HCT116 (cell line): ENCODE results near the gene FIBP. TPM values are rescaled to one million over a fixed set of nuclear protein-coding genes. Genes with fewer than 3 reads are reported as not detected.

Experiments used
- ATAC-seq: fragments of 200-7000 bp; cut with Tn5 transposase; 2 replicates; pipeline ENCODE4 v1.9.1; 2020; ENCODE audit warnings: mild to moderate bottlenecking, moderate library complexity
- BruUV-seq: library from RNA; stranded (reverse); fragments of 400-500 nt; replicated peaks from 2 replicates; lab custom pipeline; 2021; lab: Mats Ljungman, UMichigan
- CTCF ChIA-PET: fragments of 300-600 bp; sonication (Branson Sonifier 250); formaldehyde crosslinking; loops from one replicate; lab custom pipeline; 2021; ENCODE audit warnings: antibody characterized with exemption; lab: Charles Lee
- POLR2A ChIA-PET: fragments of 300-600, 350-600 bp; sonication (Branson Sonifier 250); formaldehyde crosslinking; loops from one replicate; lab custom pipeline; 2021; ENCODE audit warnings: antibody characterized with exemption; lab: Charles Lee
- RAD21 ChIA-PET, 2 experiments: fragments of 300-600 bp; sonication (Branson Sonifier 250); formaldehyde crosslinking; loops; one replicate each; lab custom pipeline; 2023; ENCODE audit warnings: low total read pairs in 2 of 2; ENCODE audit not compliant: uncharacterized antibody in 2 of 2, unreplicated experiment in 2 of 2, low non-redundant PET in 1 of 2; lab: Charles Lee
- DNase-seq: peaks from one replicate; pipeline ENCODE4 v3.0.0-alpha.2; 2010; ENCODE audit warnings: low read depth, low spot score
- H2AFZ ChIP-seq: fragments of 200-600 bp; shearing (Covaris generic), sonication (generic); 2 replicates; pipeline ENCODE4 v1.6.1; 2017; ENCODE audit warnings: low read depth, mixed run types, mixed read lengths, antibody characterized with exemption, low read length; ENCODE audit not compliant: poor library complexity, severe bottlenecking
- H3K27ac ChIP-seq: 2 replicates; pipeline ENCODE4 v1.5.1; 2012; ENCODE audit warnings: low read depth, low read length
- H3K27me3 ChIP-seq: fragments of 200-600 bp; sonication (generic); 2 replicates; pipeline ENCODE4 v1.6.1; 2016; ENCODE audit warnings: mixed run types, low read length, mixed read lengths; ENCODE audit not compliant: insufficient read depth
- H3K36me3 ChIP-seq, 2 experiments: fragments of 200-500 bp in 1 of 2; fragments of 200-600 bp in 1 of 2; sonication (Bioruptor generic) in 1 of 2; sonication (generic) in 1 of 2; 2 replicates each; pipeline versions ENCODE4 v1.5.1 to v1.6.1; 2014 to 2016; ENCODE audit warnings: low read length in 2 of 2, inconsistent platforms in 1 of 2, mixed read lengths in 1 of 2, mixed run types in 1 of 2; ENCODE audit not compliant: insufficient read depth in 2 of 2, control insufficient read depth in 1 of 2
- H3K4me1 ChIP-seq, 2 experiments: fragments of 200-600 bp in 1 of 2; sonication (generic) in 1 of 2; 2 replicates each; pipeline versions ENCODE4 v1.5.1 to v1.6.1; 2012 to 2017; ENCODE audit warnings: low read length in 2 of 2, inconsistent platforms in 1 of 2, mild to moderate bottlenecking in 1 of 2, mixed read lengths in 1 of 2, mixed run types in 1 of 2, moderate library complexity in 1 of 2; ENCODE audit not compliant: insufficient read depth in 2 of 2, control insufficient read depth in 1 of 2
- H3K4me2 ChIP-seq: fragments of 200-600 bp; sonication (generic); 2 replicates; pipeline ENCODE4 v1.6.1; 2017; ENCODE audit warnings: mixed run types, low read length, mixed read lengths
- H3K4me3 ChIP-seq, 2 experiments: fragments of 200-600 bp in 1 of 2; sonication (generic) in 1 of 2; replicated peaks in 1 of 2; 2 replicates each; pipeline ENCODE4 v1.5.1; 2011 to 2016; ENCODE audit warnings: low read length in 2 of 2, control low read depth in 1 of 2, low read depth in 1 of 2, mild to moderate bottlenecking in 1 of 2, mixed read lengths in 1 of 2, mixed run types in 1 of 2
- H3K79me2 ChIP-seq: fragments of 200-600 bp; sonication (generic); 2 replicates; pipeline ENCODE4 v1.6.1; 2017; ENCODE audit warnings: mild to moderate bottlenecking, mixed run types, low read length, moderate library complexity, mixed read lengths; ENCODE audit not compliant: insufficient read depth
- H3K9ac ChIP-seq: fragments of 200-600 bp; sonication (generic); 2 replicates; pipeline ENCODE4 v1.6.1; 2016; ENCODE audit warnings: low read length, mixed read lengths
- H3K9me2 ChIP-seq: fragments of 200-600 bp; sonication (generic), shearing (Covaris generic); 2 replicates; pipeline ENCODE4 v1.6.1; 2017; ENCODE audit warnings: mixed run types, mild to moderate bottlenecking, moderate library complexity; ENCODE audit not compliant: insufficient read depth
- H3K9me3 ChIP-seq, 2 experiments: fragments of 200-500 bp in 1 of 2; fragments of 200-600 bp in 1 of 2; sonication (Bioruptor generic) in 1 of 2; sonication (generic) in 1 of 2; 2 replicates each; pipeline ENCODE4 v1.6.1; 2014 to 2017; ENCODE audit warnings: low read length in 2 of 2, mixed read lengths in 2 of 2, inconsistent platforms in 1 of 2, low read depth in 1 of 2, mild to moderate bottlenecking in 1 of 2, mixed run types in 1 of 2, moderate library complexity in 1 of 2; ENCODE audit not compliant: control insufficient read depth in 1 of 2, insufficient read depth in 1 of 2
- H4K20me1 ChIP-seq: fragments of 200-600 bp; sonication (generic), shearing (Covaris generic); 2 replicates; pipeline ENCODE4 v1.6.1; 2017; ENCODE audit warnings: mixed run types, mild to moderate bottlenecking, moderate library complexity; ENCODE audit not compliant: insufficient read depth
- EZH2 ChIP-seq: fragments of 200-600 bp; sonication (generic); IDR thresholded peaks from 2 replicates; pipeline ENCODE4 v1.6.1; 2017; ENCODE audit warnings: antibody characterized with exemption, mixed run types
- EZH2phosphoT487 ChIP-seq: fragments of 200-600 bp; IDR thresholded peaks from 2 replicates; pipeline ENCODE4 v1.6.1; 2018; ENCODE audit warnings: antibody characterized with exemption, borderline replicate concordance
- JUND ChIP-seq: IDR thresholded peaks from 2 replicates; pipeline ENCODE4 v1.6.1; 2012
- POLR2A ChIP-seq: IDR thresholded peaks from 2 replicates; pipeline ENCODE4 v1.7.0; 2011; ENCODE audit warnings: borderline replicate concordance; ENCODE audit not compliant: insufficient read depth, insufficient read length; ENCODE audit errors: extremely low read depth
- POLR2AphosphoS5 ChIP-seq: IDR thresholded peaks from 2 replicates; pipeline ENCODE4 v1.6.1; 2011; ENCODE audit warnings: mild to moderate bottlenecking, low read depth, low read length, moderate library complexity
- SP1 ChIP-seq: IDR thresholded peaks from 2 replicates; pipeline ENCODE4 v1.6.1; 2012; ENCODE audit warnings: low read depth
- intact Hi-C: fragments of 100-400 bp; cut with micrococcal nuclease; formaldehyde crosslinking; loops from 2 replicates; pipeline ENCODE4 v1.10.0; 2022
- total RNA-seq: library from RNA; stranded (reverse); gene quantifications from one replicate; pipeline ENCODE4 v1.2.1, GENCODE V29; 2021; ENCODE audit not compliant: unreplicated experiment
- TF ChIP-seq, protein P1 (sequence below): IDR thresholded peaks from 2 replicates; pipeline ENCODE4 v1.6.1; 2012; ENCODE audit warnings: low read depth
- TF ChIP-seq, protein P2 (sequence below): IDR thresholded peaks from 2 replicates; pipeline ENCODE4 v1.6.1; 2011; ENCODE audit warnings: mild to moderate bottlenecking, low read length, moderate library complexity; ENCODE audit not compliant: insufficient replicate concordance; ENCODE audit errors: extremely low read depth
- TF ChIP-seq, protein P3 (sequence below): IDR thresholded peaks from 2 replicates; pipeline ENCODE4 v1.6.1; 2012

FIBP gene
- total RNA-seq, 1 experiment from 2014 or later: 96.0 TPM

GRCh38 chr11:65843811-65844210 is 44.5 kb downstream of the FIBP start:
- Histone ChIP-seq H3K27ac (no peak overlapping the region), H3K4me2 (no peak overlapping the region), H3K4me1 (no peaks in the 10 kb centered on the region), H3K4me3 (no peak overlapping the region), H3K9ac (no peak overlapping the region), H3K27me3 (no peaks in the 10 kb centered on the region), H3K36me3 (no peaks in the 10 kb centered on the region), H3K79me2 (no peaks in the 10 kb centered on the region), H3K9me3 (no peaks in the 10 kb centered on the region), H3K9me2 (no peaks in the 10 kb centered on the region), H2AFZ (no peak overlapping the region), H4K20me1 (no peaks in the 10 kb centered on the region)
- DNase-seq: no peak
- intact Hi-C loops: no loop called here
- ChIA-PET CTCF (interaction anchor here (0.7 to 1.5 kb wide), 3 partner anchors 16 to 64 kb away, joined by 3 to 6 read pairs (median 5); no protein-coding TSS in a partner anchor), POLR2A (interaction anchor here (0.5 kb wide), 1 partner anchor 132 kb away, joined by 3 read pairs; no protein-coding TSS in a partner anchor), RAD21 (no interaction called here)
- no TSS peak for BruUV-seq
- no peak for TF ChIP-seq SP1
- TF ChIP-seq EZH2: no peak
- TF ChIP-seq, protein P1, sequence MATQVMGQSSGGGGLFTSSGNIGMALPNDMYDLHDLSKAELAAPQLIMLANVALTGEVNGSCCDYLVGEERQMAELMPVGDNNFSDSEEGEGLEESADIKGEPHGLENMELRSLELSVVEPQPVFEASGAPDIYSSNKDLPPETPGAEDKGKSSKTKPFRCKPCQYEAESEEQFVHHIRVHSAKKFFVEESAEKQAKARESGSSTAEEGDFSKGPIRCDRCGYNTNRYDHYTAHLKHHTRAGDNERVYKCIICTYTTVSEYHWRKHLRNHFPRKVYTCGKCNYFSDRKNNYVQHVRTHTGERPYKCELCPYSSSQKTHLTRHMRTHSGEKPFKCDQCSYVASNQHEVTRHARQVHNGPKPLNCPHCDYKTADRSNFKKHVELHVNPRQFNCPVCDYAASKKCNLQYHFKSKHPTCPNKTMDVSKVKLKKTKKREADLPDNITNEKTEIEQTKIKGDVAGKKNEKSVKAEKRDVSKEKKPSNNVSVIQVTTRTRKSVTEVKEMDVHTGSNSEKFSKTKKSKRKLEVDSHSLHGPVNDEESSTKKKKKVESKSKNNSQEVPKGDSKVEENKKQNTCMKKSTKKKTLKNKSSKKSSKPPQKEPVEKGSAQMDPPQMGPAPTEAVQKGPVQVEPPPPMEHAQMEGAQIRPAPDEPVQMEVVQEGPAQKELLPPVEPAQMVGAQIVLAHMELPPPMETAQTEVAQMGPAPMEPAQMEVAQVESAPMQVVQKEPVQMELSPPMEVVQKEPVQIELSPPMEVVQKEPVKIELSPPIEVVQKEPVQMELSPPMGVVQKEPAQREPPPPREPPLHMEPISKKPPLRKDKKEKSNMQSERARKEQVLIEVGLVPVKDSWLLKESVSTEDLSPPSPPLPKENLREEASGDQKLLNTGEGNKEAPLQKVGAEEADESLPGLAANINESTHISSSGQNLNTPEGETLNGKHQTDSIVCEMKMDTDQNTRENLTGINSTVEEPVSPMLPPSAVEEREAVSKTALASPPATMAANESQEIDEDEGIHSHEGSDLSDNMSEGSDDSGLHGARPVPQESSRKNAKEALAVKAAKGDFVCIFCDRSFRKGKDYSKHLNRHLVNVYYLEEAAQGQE: no peak
- TF ChIP-seq, protein P2, sequence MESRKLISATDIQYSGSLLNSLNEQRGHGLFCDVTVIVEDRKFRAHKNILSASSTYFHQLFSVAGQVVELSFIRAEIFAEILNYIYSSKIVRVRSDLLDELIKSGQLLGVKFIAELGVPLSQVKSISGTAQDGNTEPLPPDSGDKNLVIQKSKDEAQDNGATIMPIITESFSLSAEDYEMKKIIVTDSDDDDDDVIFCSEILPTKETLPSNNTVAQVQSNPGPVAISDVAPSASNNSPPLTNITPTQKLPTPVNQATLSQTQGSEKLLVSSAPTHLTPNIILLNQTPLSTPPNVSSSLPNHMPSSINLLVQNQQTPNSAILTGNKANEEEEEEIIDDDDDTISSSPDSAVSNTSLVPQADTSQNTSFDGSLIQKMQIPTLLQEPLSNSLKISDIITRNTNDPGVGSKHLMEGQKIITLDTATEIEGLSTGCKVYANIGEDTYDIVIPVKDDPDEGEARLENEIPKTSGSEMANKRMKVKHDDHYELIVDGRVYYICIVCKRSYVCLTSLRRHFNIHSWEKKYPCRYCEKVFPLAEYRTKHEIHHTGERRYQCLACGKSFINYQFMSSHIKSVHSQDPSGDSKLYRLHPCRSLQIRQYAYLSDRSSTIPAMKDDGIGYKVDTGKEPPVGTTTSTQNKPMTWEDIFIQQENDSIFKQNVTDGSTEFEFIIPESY: no peak
- TF ChIP-seq EZH2phosphoT487: no peak
- no peak for TF ChIP-seq JUND
- TF ChIP-seq, protein P3, sequence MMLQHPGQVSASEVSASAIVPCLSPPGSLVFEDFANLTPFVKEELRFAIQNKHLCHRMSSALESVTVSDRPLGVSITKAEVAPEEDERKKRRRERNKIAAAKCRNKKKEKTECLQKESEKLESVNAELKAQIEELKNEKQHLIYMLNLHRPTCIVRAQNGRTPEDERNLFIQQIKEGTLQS: no peak
- TF ChIP-seq POLR2A: no peak
- no peak for TF ChIP-seq POLR2AphosphoS5
- ATAC-seq: no peak
